NCI-H2196 treated with DMSO at 0.1 percent for 48 hours (cell line): Measurements from ENCODE around the gene BANF2.
"Not testable (repeated sequence)": the region's sequence is repeated elsewhere in the genome, so short reads cannot be mapped to it uniquely, and the experiment has no call there.

ENCODE experiments used
- DNase-seq: peaks from one replicate; lab custom pipeline; 2025; ENCODE audit not compliant: unreplicated experiment; lab: John Stamatoyannopoulos, UW

The BANF2 gene

GRCh38 chr20:17761604-17762003 is 61.8 kb downstream of the BANF2 start:
- DNase-seq, result no peak

GRCh38 chr20:17762243-17762872 is 62.6 kb downstream of the BANF2 start:
- DNase-seq, result peak; percentile 54

GRCh38 chr20:17762873-17763557 is 63.2 kb downstream of the BANF2 start:
- no peak for DNase-seq

- DNase-seq, result no peak
Measured at GRCh38 chr20:17765017-17765416, 65.3 kb downstream of the BANF2 start.

GRCh38 chr20:17765584-17765983 is 65.8 kb downstream of the BANF2 start:
- DNase-seq, result no peak

- no peak for DNase-seq
Measured at GRCh38 chr20:17766226-17766625, 66.5 kb downstream of the BANF2 start.

- no peak for DNase-seq
Measured at GRCh38 chr20:17767624-17768023, 67.9 kb downstream of the BANF2 start.

- DNase-seq, result no peak
Measured at GRCh38 chr20:17768271-17768670, 68.5 kb downstream of the BANF2 start.

GRCh38 chr20:17769716-17770115 is 70.0 kb downstream of the BANF2 start:
- not testable (repeated sequence) for DNase-seq

GRCh38 chr20:17771206-17772004 is 71.6 kb downstream of the BANF2 start:
- no peak for DNase-seq

GRCh38 chr20:17772005-17772343 is 72.2 kb downstream of the BANF2 start:
- no peak for DNase-seq

- no peak for DNase-seq
Measured at GRCh38 chr20:17773619-17774018, 73.9 kb downstream of the BANF2 start.

GRCh38 chr20:17775600-17775999 is 75.8 kb downstream of the BANF2 start:
- DNase-seq, result no peak

GRCh38 chr20:17776551-17776950 is 76.8 kb downstream of the BANF2 start:
- DNase-seq, result no peak

GRCh38 chr20:17779011-17779410 is 79.2 kb downstream of the BANF2 start:
- not testable (repeated sequence) for DNase-seq

- no peak for DNase-seq
Measured at GRCh38 chr20:17782768-17783167, 83.0 kb downstream of the BANF2 start.

- no peak for DNase-seq
Measured at GRCh38 chr20:17783671-17784070, 83.9 kb downstream of the BANF2 start.

GRCh38 chr20:17785007-17785406 is 85.2 kb downstream of the BANF2 start:
- DNase-seq, result no peak
